Measurements from ENCODE around the gene CWF19L1.

CWF19L1 gene

GRCh38 chr10:100245484-100246220, 21.8 kb downstream of the CWF19L1 start:
- no peak for DNase-seq

GRCh38 chr10:100239851-100240250, 27.6 kb downstream of the CWF19L1 start:
- DNase-seq = no peak

GRCh38 chr10:100238429-100238828, 29.0 kb downstream of the CWF19L1 start:
- DNase-seq = no peak

GRCh38 chr10:100232101-100232500, 35.3 kb downstream of the CWF19L1 start:
- no peak for DNase-seq

- no peak for DNase-seq
Measured at GRCh38 chr10:100229819-100230422, 37.5 kb downstream of the CWF19L1 start.

- no peak for DNase-seq
Measured at GRCh38 chr10:100223879-100224278, 43.6 kb downstream of the CWF19L1 start.

- no peak for DNase-seq
Measured at GRCh38 chr10:100222529-100222928, 44.9 kb downstream of the CWF19L1 start.

GRCh38 chr10:100216006-100216405, 51.4 kb downstream of the CWF19L1 start:
- no peak for DNase-seq

GRCh38 chr10:100209303-100209702, 58.1 kb downstream of the CWF19L1 start:
- DNase-seq = no peak

- no peak for DNase-seq
Measured at GRCh38 chr10:100208276-100208675, 59.2 kb downstream of the CWF19L1 start.

- DNase-seq = no peak
Measured at GRCh38 chr10:100204370-100204769, 63.1 kb downstream of the CWF19L1 start.

GRCh38 chr10:100201549-100201948, 65.9 kb downstream of the CWF19L1 start:
- no peak for DNase-seq

GRCh38 chr10:100194711-100195110, 72.7 kb downstream of the CWF19L1 start:
- DNase-seq = no peak

- no peak for DNase-seq
Measured at GRCh38 chr10:100192350-100192749, 75.1 kb downstream of the CWF19L1 start.

GRCh38 chr10:100186253-100187212, 80.9 kb downstream of the CWF19L1 start:
- DNase-seq = peak; percentile 51

GRCh38 chr10:100185364-100186252, 81.8 kb downstream of the CWF19L1 start, which contains the start of gene ERLIN1:
Gene ERLIN1 (minus strand): TSS chr10:100186029. CDS start chr10:100185626, 403 bp downstream.
- DNase-seq = peak; percentile 97

GRCh38 chr10:100184840-100185239, 82.6 kb downstream of the CWF19L1 start:
- peak; percentile 11 for DNase-seq

- no peak for DNase-seq
Measured at GRCh38 chr10:100184426-100184825, 83.0 kb downstream of the CWF19L1 start.

GRCh38 chr10:100183481-100183880, 84.0 kb downstream of the CWF19L1 start:
- DNase-seq = no peak

GRCh38 chr10:100182908-100183307, 84.5 kb downstream of the CWF19L1 start:
- no peak for DNase-seq
